GM19035 (cell line): ENCODE results near the gene NEK2.
"Not testable (repeated sequence)": the region's sequence is repeated elsewhere in the genome, so short reads cannot be mapped to it uniquely, and the experiment has no call there.

Source experiments
- ATAC-seq: cut with Tn5 transposase; IDR thresholded peaks from one replicate; pipeline ENCODE4 v1.9.1; 2021; ENCODE audit not compliant: unreplicated experiment

The NEK2 gene

DNA sequence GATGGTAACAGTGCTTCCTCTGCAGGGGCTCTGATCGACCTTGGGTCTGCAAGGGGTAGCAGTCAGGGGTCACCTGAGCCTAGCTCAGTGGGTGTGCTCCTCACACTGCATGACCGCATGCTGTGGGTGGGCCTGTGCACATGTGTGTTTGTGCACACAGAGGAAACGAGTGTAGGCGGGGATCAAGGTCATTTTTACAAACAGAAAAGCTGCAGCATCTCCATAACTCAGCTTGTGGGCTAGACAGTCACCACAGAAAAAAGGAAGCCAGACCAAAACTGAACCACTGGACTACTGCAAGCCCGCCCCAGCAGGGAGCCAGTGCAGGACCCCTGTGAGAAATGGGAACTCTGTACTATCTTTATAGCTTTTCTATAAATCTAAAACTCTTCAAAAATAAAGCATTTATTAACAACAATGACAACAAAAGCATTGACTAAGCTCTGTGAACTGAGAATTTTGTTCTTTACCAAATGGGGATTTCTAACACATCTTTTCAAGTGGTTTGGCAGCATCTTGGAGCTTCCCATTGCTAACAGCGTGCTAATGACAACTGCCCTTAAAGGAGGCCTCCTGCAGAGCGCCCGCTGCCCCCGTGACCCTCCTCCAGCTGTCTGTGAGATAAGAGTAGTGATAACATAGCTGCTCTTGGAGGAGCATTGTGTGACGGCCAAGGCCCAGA lies 19.9 kb upstream of the NEK2 start:
- ATAC-seq = peak; percentile 35

GRCh38 chr1:211693911-211694310 lies 18.5 kb upstream of the NEK2 start:
- not testable (repeated sequence) for ATAC-seq

DNA sequence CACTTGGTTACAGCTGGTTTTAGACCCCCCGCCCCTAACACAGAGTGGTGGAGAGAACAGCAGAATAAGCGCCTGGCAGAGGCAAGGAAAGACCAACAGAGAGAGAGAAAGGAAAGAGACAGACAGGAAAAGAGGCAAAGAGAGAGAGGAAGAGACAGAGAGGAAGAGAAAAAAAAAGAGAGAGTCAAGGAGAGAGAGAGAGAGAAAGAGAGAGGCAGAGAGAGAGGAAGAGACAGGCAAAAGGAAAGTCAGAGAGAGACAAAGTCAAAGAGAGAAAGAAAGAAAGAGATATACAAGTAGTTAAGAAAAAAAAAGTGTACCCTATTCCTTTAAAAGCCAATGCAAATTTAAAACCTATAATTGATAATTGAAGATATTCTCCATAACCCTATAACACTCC lies 13.0 kb upstream of the NEK2 start:
- ATAC-seq = no peak

DNA sequence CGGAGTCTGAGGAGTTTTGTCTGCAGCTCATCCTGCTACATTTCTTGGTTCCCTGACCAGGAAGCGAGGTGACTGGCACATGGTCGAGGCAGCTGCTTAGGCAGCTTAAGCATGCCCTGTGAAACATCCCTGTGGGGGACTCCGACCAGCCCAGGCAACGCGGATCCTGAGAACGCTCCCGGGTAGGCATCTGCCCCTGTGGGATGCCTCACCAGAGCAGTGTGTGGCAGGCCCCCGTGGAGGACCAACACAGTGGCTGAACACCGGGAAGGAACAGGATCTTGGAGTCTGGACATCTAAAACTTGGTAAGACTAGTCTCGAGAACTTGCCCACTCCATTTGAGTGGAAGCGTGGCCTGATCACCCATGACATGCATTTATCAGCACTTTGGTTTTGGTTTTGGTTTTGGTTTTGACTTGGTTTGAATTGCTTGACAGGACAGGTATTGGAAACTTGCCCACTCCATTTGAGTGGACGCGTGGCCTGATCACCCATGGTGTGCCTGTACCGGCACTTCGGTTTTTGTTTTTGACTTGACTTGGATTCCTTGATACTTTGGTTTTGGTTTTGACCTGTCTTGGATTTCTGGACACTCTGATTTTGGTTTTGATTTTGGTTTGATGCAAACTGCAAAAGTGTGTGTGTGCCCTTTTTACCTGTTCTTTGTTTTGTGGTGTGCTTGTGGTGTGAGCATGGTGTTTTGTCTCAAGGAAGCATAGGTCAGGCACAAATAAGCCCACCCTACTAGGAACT lies 12.2 kb upstream of the NEK2 start:
- ATAC-seq = no peak

- ATAC-seq = no peak
These were observed 10.4 kb upstream of the NEK2 start for GRCh38 chr1:211685823-211686222.

DNA sequence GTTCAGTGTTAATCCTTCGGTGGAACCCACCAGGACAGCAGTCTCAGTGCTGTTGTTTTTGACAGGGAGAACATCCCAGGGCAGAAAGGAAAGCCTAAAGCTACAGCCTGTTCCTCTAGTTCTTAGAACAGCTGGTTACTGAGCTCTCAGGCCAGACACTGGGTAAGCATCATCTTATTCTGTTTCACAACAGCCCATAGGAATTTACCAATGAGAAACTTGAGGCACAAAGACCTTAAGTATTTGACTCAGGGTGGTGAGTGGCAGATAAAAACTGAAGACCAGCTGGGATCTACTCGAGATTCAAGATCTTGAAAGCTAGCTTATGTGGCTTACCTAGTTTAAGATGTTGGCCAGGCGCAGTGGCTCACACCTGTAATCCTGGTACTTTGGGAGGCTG lies 9.4 kb upstream of the NEK2 start:
- ATAC-seq = no peak

- no peak for ATAC-seq
These were observed 8.9 kb upstream of the NEK2 start for GRCh38 chr1:211684331-211684730.

DNA sequence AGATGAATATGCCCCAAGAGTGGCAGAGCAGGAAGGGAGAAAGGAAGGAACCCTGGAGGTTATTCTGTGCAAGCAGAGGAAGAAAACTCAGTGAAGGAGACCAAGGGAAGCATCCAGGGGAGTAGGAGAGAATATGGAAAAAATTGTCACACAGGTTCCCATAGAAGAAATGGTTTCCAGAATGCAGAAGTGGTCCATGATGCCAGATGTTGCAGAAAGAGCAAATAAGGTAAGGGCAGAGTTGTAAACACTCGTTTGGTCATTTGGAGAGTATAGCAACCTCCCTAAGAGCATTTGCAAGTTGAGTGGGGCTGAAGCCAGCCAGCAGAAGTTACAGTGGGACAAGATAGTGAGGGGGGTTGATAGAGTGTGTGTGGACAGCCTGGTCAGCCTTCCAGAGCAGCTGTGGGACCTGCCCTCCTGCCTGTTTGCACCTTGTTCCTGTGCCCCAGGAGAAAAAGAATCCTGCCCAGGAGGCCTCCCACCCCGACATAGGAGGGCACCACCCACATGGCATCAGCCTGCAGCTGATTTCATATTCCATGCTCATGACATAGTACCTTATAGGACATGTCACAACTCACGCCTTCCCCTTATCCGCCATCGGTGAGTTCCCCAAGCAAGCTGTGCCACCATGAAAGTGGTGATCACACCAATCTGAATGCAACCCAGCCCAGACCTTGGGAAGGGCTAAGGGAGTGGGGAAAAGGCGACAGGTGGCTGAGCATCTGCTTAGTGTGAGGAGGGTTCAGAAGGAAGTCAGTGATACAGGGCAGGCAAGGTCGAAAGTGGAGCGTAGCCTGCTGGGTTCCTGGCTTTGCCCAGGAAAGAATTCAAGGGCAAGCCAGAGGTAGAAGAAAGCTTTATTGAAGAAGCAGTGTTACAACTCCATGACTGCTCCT lies 8.2 kb upstream of the NEK2 start:
- ATAC-seq = no peak

- ATAC-seq = not testable (repeated sequence)
These were observed 6.8 kb upstream of the NEK2 start for GRCh38 chr1:211682186-211682585.

DNA sequence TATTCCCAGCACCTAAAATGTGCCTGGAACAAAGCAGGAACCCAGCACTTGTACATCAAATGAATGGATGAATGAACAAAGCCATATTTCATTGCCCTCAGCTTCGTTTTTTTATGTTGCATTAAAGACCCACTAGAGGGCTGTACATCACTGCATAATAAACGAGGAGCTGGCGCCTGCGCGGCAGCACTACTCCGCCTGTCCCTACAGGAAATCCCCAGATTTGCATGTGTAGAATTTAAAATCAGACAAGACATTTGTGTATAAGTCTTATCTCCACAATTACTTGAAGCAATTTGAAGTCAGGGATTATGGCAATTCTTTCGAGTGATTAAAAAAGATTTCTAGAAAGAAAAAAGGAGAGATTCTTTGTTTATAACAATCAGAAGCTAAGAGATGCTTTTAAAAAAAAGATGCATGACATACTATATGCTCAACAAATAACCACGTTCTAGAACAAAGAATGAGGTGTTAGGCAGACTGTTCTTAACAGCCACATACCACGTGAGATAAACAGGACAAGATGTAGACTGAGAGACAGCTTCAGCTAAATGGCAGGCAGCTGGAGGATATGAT lies 5.4 kb upstream of the NEK2 start:
- ATAC-seq = peak; percentile 82

GRCh38 chr1:211677659-211678058 lies 2.2 kb upstream of the NEK2 start:
- ATAC-seq = no peak

- no peak for ATAC-seq
These were observed 1.3 kb upstream of the NEK2 start for GRCh38 chr1:211676761-211677160.

GRCh38 chr1:211676106-211676583 lies 724 bp upstream of the NEK2 start:
- ATAC-seq = no peak

GRCh38 chr1:211667065-211667617 lies 8.3 kb downstream of the NEK2 start:
- no peak for ATAC-seq

GRCh38 chr1:211660718-211661222 lies 14.7 kb downstream of the NEK2 start:
- no peak for ATAC-seq

GRCh38 chr1:211656728-211657127 lies 18.7 kb downstream of the NEK2 start:
- no peak for ATAC-seq

- peak; percentile 83 for ATAC-seq
These were observed 20.3 kb downstream of the NEK2 start for GRCh38 chr1:211654838-211655787.

DNA sequence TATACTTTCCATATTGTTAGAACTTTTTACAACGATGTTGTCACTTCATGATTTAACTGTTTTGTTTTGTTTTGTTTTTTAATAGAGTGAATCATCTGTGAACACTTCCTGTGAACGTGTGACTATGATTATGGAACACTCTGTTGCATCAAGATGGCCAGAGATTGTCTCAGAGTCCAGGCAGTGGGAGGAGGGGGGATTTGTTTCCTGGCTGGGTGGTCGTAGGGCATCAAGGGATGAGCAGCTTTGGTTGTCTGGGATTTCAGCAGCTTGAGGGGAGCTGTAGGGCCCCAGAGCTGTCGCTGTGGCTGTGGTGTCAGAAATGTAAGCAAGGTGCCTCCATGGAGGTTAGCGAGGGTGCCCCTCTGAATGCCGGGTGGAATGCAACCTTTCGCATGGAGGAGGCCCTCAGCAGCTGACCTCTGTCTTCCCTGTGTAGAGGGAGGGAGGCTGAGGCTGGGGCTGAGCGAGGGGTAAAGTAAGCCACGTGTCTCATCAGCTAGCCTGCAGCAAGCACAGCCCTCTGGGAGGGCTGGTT lies 21.4 kb downstream of the NEK2 start:
- ATAC-seq = no peak

DNA sequence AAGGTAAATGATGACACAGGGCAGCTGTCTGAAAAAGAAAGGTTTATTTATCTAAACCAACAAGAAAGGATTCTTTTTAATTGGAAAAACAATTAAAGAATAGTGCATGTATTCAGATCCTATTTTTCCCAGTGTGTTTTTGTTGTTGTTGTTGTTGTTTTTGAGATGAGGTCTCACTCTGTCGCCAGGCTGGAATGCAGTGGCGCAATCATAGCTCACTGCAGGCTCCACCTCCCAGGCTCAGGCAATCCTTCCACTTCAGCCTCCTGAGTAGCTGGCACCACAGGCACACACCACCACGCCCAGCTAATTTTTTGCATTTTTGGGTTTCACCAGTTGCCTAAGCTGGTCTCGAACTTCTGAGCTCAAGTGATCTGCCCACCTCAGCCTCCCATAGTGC lies 22.1 kb downstream of the NEK2 start:
- ATAC-seq = no peak
